Uterus (tissue), 2 donors: ENCODE results near the gene CYP1A2.

ENCODE experiments used
- POLR2A ChIP-seq, 2 donors: fragments of 450-650 bp; IDR thresholded peaks; one replicate each; pipeline ENCODE4 v1.6.1; 2016; ENCODE audit warnings: antibody characterized with exemption in 2 of 2, mild to moderate bottlenecking in 1 of 2, moderate library complexity in 1 of 2
- TF ChIP-seq, protein P1 (sequence below), 4 experiments: fragments of 200-600 bp in 2 of 4; fragments of 450-650 bp in 2 of 4; sonication (generic) in 2 of 4; IDR thresholded peaks; one replicate each; pipeline ENCODE4 v1.5.1; 2016 to 2019; ENCODE audit warnings: antibody characterized with exemption in 4 of 4, mild to moderate bottlenecking in 2 of 4, moderate library complexity in 1 of 4

DNA sequence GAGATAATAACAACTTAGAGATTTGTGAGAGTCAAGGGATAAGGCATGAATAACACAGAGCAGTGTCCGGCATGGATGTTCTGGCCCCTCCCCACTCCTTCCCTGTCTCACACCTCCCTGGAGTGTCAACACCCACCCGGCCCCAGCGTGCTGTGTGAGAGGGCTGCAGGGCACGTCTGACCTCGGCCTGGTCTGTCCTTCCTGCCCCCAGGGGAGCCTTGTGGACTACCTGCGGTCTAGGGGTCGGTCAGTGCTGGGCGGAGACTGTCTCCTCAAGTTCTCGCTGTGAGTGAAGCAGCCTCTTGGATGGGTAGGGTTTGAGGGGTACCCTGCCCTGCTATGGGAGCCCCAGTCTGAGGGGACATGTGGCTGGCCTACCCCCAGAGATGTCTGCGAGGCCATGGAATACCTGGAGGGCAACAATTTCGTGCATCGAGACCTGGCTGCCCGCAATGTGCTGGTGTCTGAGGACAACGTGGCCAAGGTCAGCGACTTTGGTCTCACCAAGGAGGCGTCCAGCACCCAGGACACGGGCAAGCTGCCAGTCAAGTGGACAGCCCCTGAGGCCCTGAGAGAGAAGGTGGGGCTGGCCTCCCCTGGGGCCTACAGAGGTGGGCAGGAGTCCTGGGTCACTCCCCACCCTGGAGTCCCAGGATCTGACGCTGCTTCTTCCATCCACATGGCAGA lies 52.8 kb downstream of the CYP1A2 start:
- TF ChIP-seq, protein P1, sequence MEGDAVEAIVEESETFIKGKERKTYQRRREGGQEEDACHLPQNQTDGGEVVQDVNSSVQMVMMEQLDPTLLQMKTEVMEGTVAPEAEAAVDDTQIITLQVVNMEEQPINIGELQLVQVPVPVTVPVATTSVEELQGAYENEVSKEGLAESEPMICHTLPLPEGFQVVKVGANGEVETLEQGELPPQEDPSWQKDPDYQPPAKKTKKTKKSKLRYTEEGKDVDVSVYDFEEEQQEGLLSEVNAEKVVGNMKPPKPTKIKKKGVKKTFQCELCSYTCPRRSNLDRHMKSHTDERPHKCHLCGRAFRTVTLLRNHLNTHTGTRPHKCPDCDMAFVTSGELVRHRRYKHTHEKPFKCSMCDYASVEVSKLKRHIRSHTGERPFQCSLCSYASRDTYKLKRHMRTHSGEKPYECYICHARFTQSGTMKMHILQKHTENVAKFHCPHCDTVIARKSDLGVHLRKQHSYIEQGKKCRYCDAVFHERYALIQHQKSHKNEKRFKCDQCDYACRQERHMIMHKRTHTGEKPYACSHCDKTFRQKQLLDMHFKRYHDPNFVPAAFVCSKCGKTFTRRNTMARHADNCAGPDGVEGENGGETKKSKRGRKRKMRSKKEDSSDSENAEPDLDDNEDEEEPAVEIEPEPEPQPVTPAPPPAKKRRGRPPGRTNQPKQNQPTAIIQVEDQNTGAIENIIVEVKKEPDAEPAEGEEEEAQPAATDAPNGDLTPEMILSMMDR (IDR thresholded peaks at IDR 0.05) = no peak
- no peak for TF ChIP-seq POLR2A (IDR thresholded peaks at IDR 0.05)
